Muscle layer of colon (tissue), 2 donors: Measurements from ENCODE around the gene CHST12.
"Not testable (repeated sequence)": the region's sequence is repeated elsewhere in the genome, so short reads cannot be mapped to it uniquely, and the experiment has no call there.

Experiments used
- H3K27ac ChIP-seq: one replicate; pipeline ENCODE4 v1.7.0; 2013; ENCODE audit warnings: low read depth, mild to moderate bottlenecking, low read length, moderate library complexity
- H3K27me3 ChIP-seq, 2 donors: one replicate each; pipeline ENCODE4 v1.7.0; 2013; ENCODE audit warnings: low read length in 2 of 2, mild to moderate bottlenecking in 2 of 2; ENCODE audit not compliant: insufficient read depth in 2 of 2, control insufficient read depth in 1 of 2
- H3K36me3 ChIP-seq: one replicate; pipeline ENCODE4 v1.7.0; 2013; ENCODE audit warnings: mild to moderate bottlenecking, low read length; ENCODE audit not compliant: insufficient read depth
- H3K4me1 ChIP-seq: one replicate; pipeline ENCODE4 v1.7.0; 2013; ENCODE audit warnings: mild to moderate bottlenecking, low read length; ENCODE audit not compliant: insufficient read depth
- H3K4me3 ChIP-seq, 2 donors: one replicate each; pipeline ENCODE4 v1.7.0; 2013; ENCODE audit warnings: low read length in 2 of 2, low read depth in 1 of 2, mild to moderate bottlenecking in 1 of 2, moderate library complexity in 1 of 2
- H3K9ac ChIP-seq: one replicate; pipeline ENCODE4 v1.7.0; 2013; ENCODE audit warnings: low read length
- H3K9me3 ChIP-seq: one replicate; pipeline ENCODE4 v1.7.0; 2013; ENCODE audit warnings: mild to moderate bottlenecking, low read length
- donor health status: abdominal sarcoma.
- donor health status: Adenocarcinoma of cecum.

Gene CHST12

GRCh38 chr7:2453849-2454248 is 50.4 kb downstream of the CHST12 start:
- not testable (repeated sequence) for H3K9me3 ChIP-seq, H3K27ac ChIP-seq, H3K27me3 ChIP-seq, H3K36me3 ChIP-seq, H3K4me1 ChIP-seq, H3K9ac ChIP-seq, H3K4me3 ChIP-seq

- Histone ChIP-seq H3K4me3 (no peak overlapping the region), H3K36me3 (no peaks in the 10 kb centered on the region), H3K27me3 (no peaks in the 10 kb centered on the region), H3K27ac (no peak overlapping the region), H3K4me1 (no peaks in the 10 kb centered on the region), H3K9me3 (no peaks in the 10 kb centered on the region), H3K9ac (no peak overlapping the region)
Observed at GRCh38 chr7:2459674-2460073, 56.3 kb downstream of the CHST12 start.

- Histone ChIP-seq H3K9me3 (no peaks in the 10 kb centered on the region), H3K27ac (no peak overlapping the region), H3K4me3 (no peak overlapping the region), H3K27me3 (no peaks in the 10 kb centered on the region), H3K4me1 (no peaks in the 10 kb centered on the region), H3K36me3 (no peaks in the 10 kb centered on the region), H3K9ac (no peak overlapping the region)
Observed at GRCh38 chr7:2460188-2460587, 56.8 kb downstream of the CHST12 start.

- Histone ChIP-seq H3K36me3 (no peaks in the 10 kb centered on the region), H3K27ac (no peak overlapping the region), H3K4me1 (no peaks in the 10 kb centered on the region), H3K4me3 (no peak overlapping the region), H3K9ac (no peak overlapping the region), H3K27me3 (no peaks in the 10 kb centered on the region), H3K9me3 (no peaks in the 10 kb centered on the region)
Observed at GRCh38 chr7:2460641-2461040, 57.2 kb downstream of the CHST12 start.

GRCh38 chr7:2461268-2462026 is 58.0 kb downstream of the CHST12 start:
- H3K4me1 ChIP-seq = no peaks in the 10 kb centered on the region
- H3K27me3 ChIP-seq = no peaks in the 10 kb centered on the region
- no peak overlapping the region for H3K4me3 ChIP-seq
- H3K9me3 ChIP-seq = no peaks in the 10 kb centered on the region
- no peaks in the 10 kb centered on the region for H3K36me3 ChIP-seq
- no peak overlapping the region for H3K9ac ChIP-seq
- no peak overlapping the region for H3K27ac ChIP-seq

- Histone ChIP-seq H3K4me3 (no peak overlapping the region), H3K36me3 (no peaks in the 10 kb centered on the region), H3K9ac (no peak overlapping the region), H3K9me3 (no peaks in the 10 kb centered on the region), H3K27ac (no peak overlapping the region), H3K4me1 (no peaks in the 10 kb centered on the region), H3K27me3 (no peaks in the 10 kb centered on the region)
Observed at GRCh38 chr7:2462731-2463130, 59.3 kb downstream of the CHST12 start.

GRCh38 chr7:2465928-2466327 is 62.5 kb downstream of the CHST12 start:
- H3K9ac ChIP-seq = no peak overlapping the region
- no peaks in the 10 kb centered on the region for H3K9me3 ChIP-seq
- H3K36me3 ChIP-seq = no peaks in the 10 kb centered on the region
- H3K4me1 ChIP-seq = no peaks in the 10 kb centered on the region
- no peak overlapping the region for H3K27ac ChIP-seq
- peaks cover 0 to 5% of the 10 kb centered on the region in 2 donors for H3K27me3 ChIP-seq
- H3K4me3 ChIP-seq = no peak overlapping the region

GRCh38 chr7:2466675-2467074 is 63.3 kb downstream of the CHST12 start:
- Histone ChIP-seq H3K4me1 (no peaks in the 10 kb centered on the region), H3K9ac (no peak overlapping the region), H3K36me3 (no peaks in the 10 kb centered on the region), H3K4me3 (no peak overlapping the region), H3K27me3 (peaks cover 0 to 5% of the 10 kb centered on the region in 2 donors), H3K27ac (no peak overlapping the region), H3K9me3 (no peaks in the 10 kb centered on the region)

GRCh38 chr7:2468227-2468626 is 64.8 kb downstream of the CHST12 start:
- H3K9me3 ChIP-seq = no peaks in the 10 kb centered on the region
- no peaks in the 10 kb centered on the region for H3K4me1 ChIP-seq
- H3K36me3 ChIP-seq = no peaks in the 10 kb centered on the region
- no peak overlapping the region for H3K4me3 ChIP-seq
- no peak overlapping the region for H3K9ac ChIP-seq
- H3K27me3 ChIP-seq = peaks cover 0 to 5% of the 10 kb centered on the region in 2 donors
- no peak overlapping the region for H3K27ac ChIP-seq

- H3K27ac ChIP-seq, H3K36me3 ChIP-seq, H3K27me3 ChIP-seq, H3K4me1 ChIP-seq, H3K4me3 ChIP-seq, H3K9me3 ChIP-seq, H3K9ac ChIP-seq: not testable (repeated sequence)
Observed at GRCh38 chr7:2469460-2470203, 66.2 kb downstream of the CHST12 start.

- no peak overlapping the region for H3K27ac ChIP-seq
- H3K9ac ChIP-seq = no peak overlapping the region
- H3K4me1 ChIP-seq = no peaks in the 10 kb centered on the region
- H3K4me3 ChIP-seq = no peak overlapping the region
- no peaks in the 10 kb centered on the region for H3K9me3 ChIP-seq
- H3K27me3 ChIP-seq = peaks cover 0 to 8% of the 10 kb centered on the region in 2 donors
- H3K36me3 ChIP-seq = no peaks in the 10 kb centered on the region
Observed at GRCh38 chr7:2470204-2471021, 67.0 kb downstream of the CHST12 start.
